NCI-H526 treated with DMSO at 0.1 percent for 48 hours (cell line): ENCODE results near the gene CACNA2D4.
A peak's percentile ranks its signal among the peaks of the same experiment; 100 is the strongest.

ENCODE experiments used
- DNase-seq: peaks from one replicate; lab custom pipeline; 2025; lab: John Stamatoyannopoulos, UW

Gene CACNA2D4

GRCh38 chr12:1800401-1801302 lies 117.8 kb downstream of the CACNA2D4 start:
- peak; percentile 65 for DNase-seq

GRCh38 chr12:1799882-1800400 lies 118.5 kb downstream of the CACNA2D4 start:
- no peak for DNase-seq

GRCh38 chr12:1799051-1799881 lies 119.2 kb downstream of the CACNA2D4 start:
- DNase-seq, result no peak

- no peak for DNase-seq
These were observed 119.8 kb downstream of the CACNA2D4 start for GRCh38 chr12:1798641-1799020.

- DNase-seq, result no peak
These were observed 120.3 kb downstream of the CACNA2D4 start for GRCh38 chr12:1797991-1798640.

- no peak for DNase-seq
These were observed 121.2 kb downstream of the CACNA2D4 start for GRCh38 chr12:1797011-1797901.

- no peak for DNase-seq
These were observed 121.9 kb downstream of the CACNA2D4 start for GRCh38 chr12:1796515-1797010.

GRCh38 chr12:1795785-1796514 lies 122.5 kb downstream of the CACNA2D4 start:
- peak; percentile 70 for DNase-seq

GRCh38 chr12:1795221-1795784 lies 123.1 kb downstream of the CACNA2D4 start:
- no peak for DNase-seq

GRCh38 chr12:1794440-1795090 lies 123.9 kb downstream of the CACNA2D4 start:
- no peak for DNase-seq

- no peak for DNase-seq
These were observed 124.8 kb downstream of the CACNA2D4 start for GRCh38 chr12:1793426-1794210.

GRCh38 chr12:1792406-1792805 lies 126.0 kb downstream of the CACNA2D4 start:
- no peak for DNase-seq

- peak; percentile 9 for DNase-seq
These were observed 127.2 kb downstream of the CACNA2D4 start for GRCh38 chr12:1791104-1791841.

GRCh38 chr12:1790444-1790843 lies 128.0 kb downstream of the CACNA2D4 start:
- no peak for DNase-seq

GRCh38 chr12:1787714-1788113 lies 130.7 kb downstream of the CACNA2D4 start:
- no peak for DNase-seq

- DNase-seq, result no peak
These were observed 136.2 kb downstream of the CACNA2D4 start for GRCh38 chr12:1782215-1782614.

GRCh38 chr12:1781772-1782171 lies 136.7 kb downstream of the CACNA2D4 start:
- no peak for DNase-seq

- no peak for DNase-seq
These were observed 138.7 kb downstream of the CACNA2D4 start for GRCh38 chr12:1779783-1780182.
